Mucosa of descending colon (tissue), 3 donors: ENCODE data around the gene HIVEP2. TPM values are rescaled to one million over a fixed set of nuclear protein-coding genes. Genes with fewer than 3 reads are reported as not detected.

Experiments used
- ATAC-seq: fragments of 200-7000 bp; cut with Tn5 transposase; one replicate; pipeline ENCODE4 v1.9.1; 2020; ENCODE audit warnings: mild to moderate bottlenecking, moderate library complexity
- DNase-seq, 3 donors: peaks; one replicate each; pipeline ENCODE4 v3.0.0-alpha.2; 2020
- H3K36me3 ChIP-seq: fragments of 200-600 bp; one replicate; pipeline ENCODE4 v1.8.0; 2021; ENCODE audit warnings: low read depth, mild to moderate bottlenecking
- H3K4me1 ChIP-seq: fragments of 200-600 bp; one replicate; pipeline ENCODE4 v1.8.0; 2021; ENCODE audit warnings: low read depth, mild to moderate bottlenecking
- H3K4me3 ChIP-seq: fragments of 200-600 bp; one replicate; pipeline ENCODE4 v1.8.0; 2021; ENCODE audit warnings: mild to moderate bottlenecking
- H3K9me3 ChIP-seq: fragments of 200-600 bp; one replicate; pipeline ENCODE4 v1.8.0; 2021; ENCODE audit warnings: mild to moderate bottlenecking
- CTCF ChIP-seq: fragments of 200-600 bp; IDR thresholded peaks from one replicate; pipeline ENCODE4 v1.8.0; 2022; ENCODE audit warnings: antibody characterized with exemption, mild to moderate bottlenecking
- intact Hi-C, 2 donors: fragments of 100-400 bp; cut with DNase I in 1 of 2; cut with micrococcal nuclease in 1 of 2; formaldehyde crosslinking; loops; one replicate each; pipeline versions ENCODE4 v1.11.0 to v1.11.1; 2022; cut with DNase I, micrococcal nuclease
- total RNA-seq, 3 donors: library from RNA; stranded (reverse); fragmentation: NEBNext Ultra II Directional in 2 of 3; extraction: Animal tissue kit (Norgen Biotek cat#: 25700) in 2 of 3; gene quantifications; one replicate each; pipeline versions ENCODE4 v1.2.1 to v1.2.4, GENCODE V29; 2021 to 2023
- donor health status: DM: no; HTN: no; CAD: no; lungs with moderate emphysema.
- donor health status: DM: no; HTN: no; CAD: no.
- donor health status: DM: no; HTN: yes; CAD: no.

The HIVEP2 gene
- total RNA-seq, 3 donors from 2014 or later, result 7.8 to 17.7 (median 11.3) TPM

- intact Hi-C loops, result no loop called here
- DNase-seq (no peak), ATAC-seq (peak; percentile 80)
- no peak overlapping the region for H3K4me3 ChIP-seq
- no peak for TF ChIP-seq CTCF
- peaks cover 21% of the 10 kb centered on the region for H3K4me1 ChIP-seq
- H3K36me3 ChIP-seq, result no peaks in the 10 kb centered on the region
- H3K9me3 ChIP-seq, result no peaks in the 10 kb centered on the region
Measured at GRCh38 chr6:142853244-142854180, 91.5 kb downstream of the HIVEP2 start.

DNA sequence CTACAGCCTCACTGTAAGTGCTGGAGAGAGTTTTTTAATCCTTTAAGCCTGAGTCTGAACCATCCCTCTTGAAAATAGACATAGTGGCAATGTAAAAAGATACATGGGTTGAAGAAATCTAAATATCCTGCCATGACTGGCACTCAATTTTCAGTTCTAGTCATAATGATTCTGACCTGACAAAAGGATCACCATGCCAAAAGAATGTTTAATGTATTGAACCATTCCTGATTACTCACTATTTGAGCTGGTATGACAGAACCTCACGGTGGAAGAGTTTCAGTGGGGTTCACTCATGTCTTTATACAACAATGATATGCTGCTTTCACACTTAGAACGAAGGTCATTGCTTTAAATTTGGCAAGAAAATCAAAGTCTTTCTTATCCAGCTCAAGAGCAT, 93.4 kb downstream of the HIVEP2 start:
- peaks cover 25% of the 10 kb centered on the region for H3K4me1 ChIP-seq
- DNase-seq (no peak), ATAC-seq (no peak)
- intact Hi-C loops, result no loop called here
- no peak for TF ChIP-seq CTCF
- H3K36me3 ChIP-seq, result no peaks in the 10 kb centered on the region
- H3K4me3 ChIP-seq, result no peak overlapping the region
- H3K9me3 ChIP-seq, result no peaks in the 10 kb centered on the region

GRCh38 chr6:142850679-142851423, 94.1 kb downstream of the HIVEP2 start:
- intact Hi-C loops, result no loop called here
- no peak for DNase-seq
- H3K4me3 ChIP-seq, result no peak overlapping the region
- H3K36me3 ChIP-seq, result no peaks in the 10 kb centered on the region
- ATAC-seq, result no peak
- TF ChIP-seq CTCF, result no peak
- no peaks in the 10 kb centered on the region for H3K9me3 ChIP-seq
- H3K4me1 ChIP-seq, result peaks cover 31% of the 10 kb centered on the region

DNA sequence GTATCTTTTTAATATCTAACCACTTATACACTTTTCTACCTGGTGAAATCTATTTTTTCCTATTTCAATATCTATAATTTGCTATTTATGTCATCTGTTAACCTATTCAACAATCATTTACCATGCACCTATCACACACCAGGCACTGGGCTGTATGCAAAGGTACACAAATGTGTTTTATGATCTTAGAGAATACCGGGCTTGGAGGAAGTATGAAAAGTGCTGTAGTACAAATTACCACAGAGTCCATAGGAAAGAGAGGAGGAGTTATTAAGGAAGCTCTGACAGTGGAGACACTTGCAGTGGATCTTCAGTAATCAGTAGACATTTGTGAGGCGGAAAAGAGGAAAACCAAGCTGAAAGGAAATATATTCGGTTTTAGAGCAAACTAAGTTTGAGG, 96.0 kb downstream of the HIVEP2 start:
- no peak for TF ChIP-seq CTCF
- no peaks in the 10 kb centered on the region for H3K36me3 ChIP-seq
- H3K4me3 ChIP-seq, result no peak overlapping the region
- ATAC-seq (peak; percentile 66), DNase-seq (no peak)
- intact Hi-C loops, result no loop called here
- H3K4me1 ChIP-seq, result peaks cover 42% of the 10 kb centered on the region
- H3K9me3 ChIP-seq, result no peaks in the 10 kb centered on the region

GRCh38 chr6:142848156-142848555, 96.8 kb downstream of the HIVEP2 start:
- no peaks in the 10 kb centered on the region for H3K36me3 ChIP-seq
- H3K9me3 ChIP-seq, result no peaks in the 10 kb centered on the region
- H3K4me3 ChIP-seq, result no peak overlapping the region
- intact Hi-C loops, result no loop called here
- ATAC-seq (no peak), DNase-seq (no peak)
- TF ChIP-seq CTCF, result no peak
- H3K4me1 ChIP-seq, result peaks cover 34% of the 10 kb centered on the region
